HG02973 (cell line): ENCODE measurements around the gene SUSD3.

ENCODE experiments used
- ATAC-seq: cut with Tn5 transposase; IDR thresholded peaks from one replicate; pipeline ENCODE4 v1.9.1; 2021; ENCODE audit warnings: moderate library complexity; ENCODE audit not compliant: unreplicated experiment

SUSD3 gene

GRCh38 chr9:93051680-93052089 is 6.8 kb upstream of the SUSD3 start:
- no peak for ATAC-seq

DNA sequence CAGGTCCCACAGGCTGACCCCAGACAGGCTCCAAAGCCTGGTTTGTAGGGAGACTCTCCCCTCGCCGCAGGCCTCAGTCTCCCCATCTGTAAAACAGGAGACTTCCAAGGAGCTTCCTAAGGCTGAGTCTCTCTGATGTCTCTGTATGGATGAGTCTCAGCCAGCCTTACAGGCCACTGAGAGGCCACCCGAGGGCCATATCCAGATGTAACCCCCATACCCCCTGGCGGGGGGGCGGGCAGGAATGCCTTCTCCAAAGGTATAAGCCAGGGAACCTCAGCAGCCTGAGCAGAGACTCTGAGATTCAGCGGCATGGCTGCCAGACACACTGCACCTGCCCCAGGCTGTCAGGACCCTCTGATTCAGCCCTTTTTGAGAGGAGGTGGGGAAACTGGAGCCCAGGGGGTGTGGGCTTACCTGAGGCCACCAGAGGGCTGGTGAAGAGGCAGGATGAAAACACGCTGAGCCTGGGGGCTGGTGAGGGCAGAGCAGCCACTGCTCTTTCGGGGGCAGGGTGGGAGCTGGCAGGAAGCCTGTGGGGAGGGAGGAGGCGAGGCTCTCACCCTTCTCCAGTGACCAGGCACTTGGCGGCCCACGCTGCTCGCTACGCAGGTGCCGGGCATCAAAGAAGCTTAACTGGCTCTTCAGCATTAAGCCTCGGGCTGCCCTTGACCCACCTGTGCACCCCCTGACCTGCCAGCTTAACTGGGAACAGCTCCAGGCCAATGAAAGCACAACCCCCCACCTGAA is 5.5 kb upstream of the SUSD3 start:
- no peak for ATAC-seq

DNA sequence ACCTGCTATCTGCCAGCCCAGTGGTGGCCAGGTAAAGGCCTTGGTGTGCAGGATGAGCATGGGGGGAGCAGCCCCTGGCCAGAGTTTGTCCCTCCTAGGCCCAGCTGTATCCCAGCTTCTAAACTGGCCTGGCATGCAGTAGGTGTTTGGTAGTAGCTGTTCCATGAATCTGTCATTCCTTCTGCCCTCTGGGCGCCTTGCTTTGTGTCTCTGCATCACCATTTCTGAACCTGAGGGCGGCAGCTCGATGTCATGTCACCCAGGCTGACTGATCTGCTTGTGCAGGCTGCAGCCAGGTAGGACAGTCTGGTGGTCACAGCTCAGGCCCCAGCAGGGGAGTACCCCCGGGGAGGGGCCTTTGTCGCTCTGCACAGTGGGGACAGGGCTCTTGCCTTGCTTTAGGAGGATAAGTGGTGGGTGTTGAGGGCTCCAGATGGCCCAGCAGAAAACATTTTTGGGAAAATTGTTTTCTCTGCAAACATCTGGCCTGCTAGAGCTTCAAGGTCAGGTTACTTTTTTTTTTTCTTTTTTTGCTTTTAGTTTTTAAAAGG is 4.6 kb upstream of the SUSD3 start:
- ATAC-seq: no peak

DNA sequence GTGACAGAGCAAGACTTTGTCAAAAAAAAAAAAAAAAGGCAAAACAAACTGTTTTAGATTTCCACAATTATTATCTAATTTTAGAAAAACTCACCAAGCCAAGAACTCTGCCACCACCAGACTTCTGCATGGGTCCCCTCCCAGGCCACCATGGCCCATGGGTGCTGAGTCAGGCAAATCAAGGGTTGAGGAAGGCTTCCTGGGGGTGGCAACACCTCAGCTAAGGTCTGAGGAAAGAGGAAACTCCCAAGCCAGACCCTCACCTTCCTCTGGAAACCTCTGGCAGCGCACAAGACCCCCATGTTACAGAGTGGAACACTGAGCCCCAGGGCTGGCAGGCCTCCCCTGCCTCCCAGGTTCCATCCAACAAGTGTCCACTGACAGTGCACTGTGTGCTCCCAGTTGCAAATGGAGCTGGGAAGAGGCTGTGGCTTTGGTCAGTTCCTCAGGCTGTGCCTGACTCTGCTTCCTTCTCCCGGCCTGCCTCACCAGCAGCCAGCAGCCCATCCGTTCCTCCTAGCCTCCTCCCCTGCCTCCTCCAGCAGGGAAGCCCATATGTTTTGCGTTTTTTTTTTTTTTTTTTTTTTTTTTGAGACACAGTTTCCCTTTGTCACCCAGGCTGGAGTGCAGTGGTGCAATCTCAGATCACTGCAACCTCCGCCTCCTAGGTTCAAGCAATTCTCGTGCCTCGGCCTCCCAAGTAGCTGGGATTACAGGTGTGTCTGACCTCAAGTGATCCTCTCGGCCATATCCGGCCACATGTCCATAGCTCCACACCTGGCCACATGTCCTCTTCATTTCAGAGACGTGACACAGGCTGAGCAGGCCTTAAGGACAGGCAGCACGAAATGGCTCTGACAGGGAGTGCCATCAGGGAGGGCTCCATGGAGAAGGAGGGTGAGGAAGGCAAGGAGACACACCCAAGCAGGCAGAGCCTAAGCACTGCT is 3.5 kb upstream of the SUSD3 start:
- no peak for ATAC-seq

- no peak for ATAC-seq
These were observed 1.3 kb upstream of the SUSD3 start for GRCh38 chr9:93057042-93057702.

DNA sequence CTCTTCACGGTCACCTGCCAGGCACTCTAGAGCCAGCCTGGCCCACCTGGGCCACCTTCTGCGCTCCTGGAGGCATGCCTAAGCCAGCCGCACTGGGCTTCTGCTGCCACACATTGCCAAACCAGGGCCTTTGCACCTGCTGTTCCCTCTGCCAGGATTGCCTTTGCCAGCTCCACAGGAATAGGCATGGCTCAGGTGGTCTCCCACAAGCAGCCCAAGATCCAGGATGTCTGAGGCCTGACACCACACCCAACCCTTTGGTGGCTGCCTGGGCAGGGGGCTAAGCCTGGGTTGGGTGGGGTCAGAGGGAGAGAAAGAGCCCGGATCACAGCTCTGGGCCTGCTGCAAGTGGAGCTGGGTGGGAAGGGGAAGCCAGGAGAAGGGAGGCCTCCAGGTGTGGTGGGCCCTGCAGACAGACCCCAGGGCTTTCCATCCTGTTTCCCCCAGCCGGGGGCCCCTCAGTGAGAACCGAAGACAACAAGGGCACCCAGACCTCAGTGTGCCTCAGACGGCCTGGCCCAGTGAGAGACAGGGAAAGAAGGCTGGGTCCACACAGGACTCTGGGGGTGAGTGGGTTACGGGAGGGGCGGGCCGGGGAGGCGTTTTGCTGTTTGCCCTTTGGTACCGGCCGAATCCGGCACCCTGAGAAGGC is 672 bp upstream of the SUSD3 start:
- ATAC-seq: peak; percentile 17

- no peak for ATAC-seq
These were observed 662 bp downstream of the SUSD3 start for GRCh38 chr9:93059011-93059714.

- ATAC-seq: no peak
These were observed 1.4 kb downstream of the SUSD3 start for GRCh38 chr9:93059715-93060578.

DNA sequence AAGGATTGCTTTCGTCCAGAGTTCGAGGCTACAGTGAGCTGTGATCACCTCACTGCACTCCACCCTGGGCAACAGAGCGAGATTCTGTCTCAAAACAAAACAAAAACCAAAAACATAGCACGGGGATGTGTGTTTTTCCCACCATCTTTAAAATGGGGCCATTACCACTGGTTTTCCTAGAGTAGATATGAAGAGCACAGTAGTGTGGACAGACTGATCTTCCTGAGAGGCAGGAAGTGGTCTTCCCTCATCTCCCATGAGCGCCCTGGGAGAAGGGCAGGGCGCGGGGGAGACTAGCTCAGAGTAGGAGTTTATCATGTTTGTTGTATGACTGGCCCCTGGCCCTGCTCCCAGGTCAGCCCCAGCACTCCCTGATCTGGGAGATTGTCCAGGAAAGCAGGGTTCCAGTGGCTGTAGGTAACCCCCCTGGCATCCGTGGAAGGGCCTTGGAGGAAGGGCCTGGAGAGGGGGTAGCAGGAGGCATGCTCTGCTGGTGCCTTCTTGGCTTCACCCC is 2.3 kb downstream of the SUSD3 start:
- no peak for ATAC-seq

DNA sequence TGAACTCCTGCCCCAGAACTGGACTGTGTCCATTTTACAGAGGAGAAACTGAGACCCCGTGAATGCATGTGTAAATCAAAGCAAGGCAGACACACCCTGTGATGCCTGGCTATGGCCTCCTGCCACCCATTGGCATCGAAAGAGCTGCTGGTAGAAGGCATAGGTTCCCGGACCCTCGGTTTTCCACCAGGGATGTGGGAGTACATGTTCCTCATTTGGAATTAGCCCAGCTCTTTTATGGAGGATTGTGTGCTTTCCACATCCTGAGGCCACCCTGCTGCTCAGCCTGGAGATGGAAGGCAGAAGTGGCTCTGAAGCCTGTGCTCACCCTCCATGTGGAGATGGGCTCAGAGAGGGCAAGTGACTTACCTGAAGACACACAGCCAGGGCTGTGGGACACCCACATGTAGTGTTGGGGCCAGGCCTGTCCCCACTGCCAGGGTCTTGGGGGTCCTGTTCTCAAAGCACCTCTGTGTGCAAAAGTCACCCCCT is 2.8 kb downstream of the SUSD3 start:
- ATAC-seq: no peak

DNA sequence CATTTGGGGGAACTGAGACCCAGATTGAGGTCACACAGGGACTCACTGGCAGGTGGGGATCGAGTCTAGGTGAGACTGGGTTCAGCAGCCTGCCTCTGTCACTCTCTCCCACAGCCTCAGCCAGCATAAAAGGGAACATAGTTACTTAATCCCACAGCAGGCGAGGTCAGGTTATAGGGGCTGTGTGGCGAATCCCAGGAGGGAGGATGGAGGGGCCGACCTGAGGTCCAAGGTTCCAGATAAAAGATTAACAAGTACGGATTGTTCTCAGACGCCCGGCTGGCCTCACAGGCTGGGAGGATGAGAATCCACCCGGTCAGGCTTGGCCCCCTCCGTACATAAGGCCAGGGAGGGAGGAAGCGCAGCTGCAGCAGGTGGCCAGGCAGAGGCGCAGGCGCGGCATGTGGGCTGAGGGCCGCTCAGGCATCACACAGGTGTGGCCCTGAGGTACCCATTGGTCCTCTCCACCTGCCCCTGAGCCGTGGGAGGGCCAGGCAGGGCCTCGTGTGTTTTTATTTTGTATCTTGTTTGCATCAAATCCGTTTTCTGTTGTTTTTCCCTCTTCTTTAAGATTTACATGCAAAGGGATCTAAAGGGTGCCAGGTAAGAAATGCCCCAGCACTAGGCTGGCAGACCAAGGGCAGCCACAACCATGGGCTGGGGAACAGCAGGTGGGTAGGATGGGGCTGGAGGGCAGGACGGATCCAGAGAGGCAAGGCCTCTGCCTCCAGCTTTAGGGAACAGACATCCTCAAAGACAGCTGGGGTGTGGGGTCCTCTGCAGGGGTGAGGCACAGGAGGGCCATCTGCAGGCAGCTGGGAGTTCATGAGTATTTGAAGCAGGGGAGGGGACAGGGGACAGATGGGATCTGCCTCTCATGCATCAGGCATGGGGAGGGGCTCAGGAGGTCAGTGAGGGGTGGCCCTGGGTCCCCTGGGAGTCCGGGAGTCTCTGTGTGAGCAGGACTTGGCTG is 3.6 kb downstream of the SUSD3 start:
- no peak for ATAC-seq

DNA sequence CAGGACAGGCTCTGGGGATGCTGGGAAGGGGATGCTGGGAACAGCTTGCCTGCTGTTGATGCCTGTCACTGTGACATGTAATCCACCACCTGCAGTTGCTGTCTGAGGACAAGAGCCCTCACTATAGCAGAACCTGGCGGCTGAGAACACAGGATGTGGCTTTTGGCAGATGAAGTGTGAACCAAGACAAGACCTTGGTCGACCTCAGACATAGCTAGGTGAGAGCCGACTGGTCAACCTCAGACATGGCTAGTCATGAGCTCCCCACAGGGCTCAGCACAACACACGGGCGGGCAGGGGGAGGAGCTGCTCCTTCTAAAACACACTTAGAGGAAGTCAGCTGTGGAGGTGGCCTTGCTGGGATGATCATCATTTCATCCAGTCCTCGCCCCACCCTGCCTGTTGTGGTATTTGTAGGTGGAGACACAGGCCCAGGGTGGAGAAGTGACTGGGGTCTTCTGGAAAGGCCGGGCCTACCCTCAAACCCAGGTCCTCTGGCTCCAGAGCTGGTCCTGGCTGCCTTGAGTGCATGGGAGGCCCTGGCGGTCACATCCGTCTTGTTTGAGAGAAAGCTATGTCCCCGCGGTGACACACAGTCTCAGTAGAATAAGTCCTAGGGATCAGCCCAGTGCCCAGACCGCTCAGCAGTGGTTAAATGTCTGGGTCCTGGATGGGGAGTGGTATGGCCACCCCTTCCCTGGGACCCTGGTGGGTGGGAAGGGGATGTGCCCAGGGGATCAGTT is 6.1 kb downstream of the SUSD3 start:
- ATAC-seq: peak; percentile 82

DNA sequence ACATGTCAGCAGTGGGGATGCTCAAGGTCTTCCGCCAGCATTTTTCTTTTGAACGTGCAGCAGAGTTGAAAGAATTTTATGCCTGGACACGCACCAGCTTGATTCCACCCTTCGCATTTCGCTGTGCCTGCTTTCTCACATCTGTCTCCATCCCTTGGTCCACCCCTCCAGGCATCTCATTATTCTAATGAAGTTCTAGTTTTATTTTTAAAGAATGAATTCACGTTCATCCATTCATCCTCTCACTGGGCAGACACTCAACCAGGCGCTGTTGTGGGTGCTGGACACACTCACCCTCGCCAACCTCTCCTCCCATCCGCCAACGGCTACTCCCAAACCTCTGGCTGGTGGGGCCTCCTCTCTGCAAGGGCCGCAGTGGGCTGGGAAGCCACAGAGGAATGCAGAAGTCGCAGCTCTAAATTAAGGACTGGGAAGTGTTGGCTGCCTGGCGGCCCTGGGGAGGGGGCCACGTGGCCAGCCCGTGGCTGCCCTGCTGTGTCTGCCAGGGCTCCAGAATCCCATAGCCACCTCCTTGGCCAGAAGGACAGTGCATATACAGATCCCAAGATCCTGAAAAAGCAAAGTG is 6.7 kb downstream of the SUSD3 start:
- ATAC-seq: no peak

DNA sequence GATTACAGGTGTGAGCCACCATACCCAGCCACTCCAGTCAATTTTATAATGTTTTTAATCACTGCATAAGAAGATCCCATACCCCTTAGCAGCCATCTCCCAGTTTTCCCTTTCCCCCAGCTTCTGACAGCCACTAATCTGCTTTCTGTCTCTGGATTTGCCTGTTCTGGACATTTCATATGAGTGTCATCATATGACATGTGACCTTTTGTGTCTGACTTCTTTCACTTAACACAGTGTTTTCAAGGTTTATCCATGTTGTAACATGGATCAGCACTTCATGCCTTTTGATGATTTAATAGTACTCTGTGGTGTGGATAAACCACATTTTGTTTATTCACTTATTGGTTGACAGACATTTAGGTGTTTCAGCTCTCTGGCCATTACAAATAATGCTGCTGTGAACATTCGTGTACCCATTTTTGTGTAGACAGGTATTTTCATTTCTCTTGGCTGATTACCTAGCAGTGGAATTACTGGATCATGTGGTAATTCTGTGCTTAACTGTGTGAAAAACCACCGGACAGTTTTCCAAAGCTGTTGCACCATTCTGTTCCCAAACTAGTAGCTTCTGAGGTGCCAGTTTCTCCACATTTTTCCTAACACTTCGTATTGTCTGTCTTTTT is 8.6 kb downstream of the SUSD3 start:
- no peak for ATAC-seq

DNA sequence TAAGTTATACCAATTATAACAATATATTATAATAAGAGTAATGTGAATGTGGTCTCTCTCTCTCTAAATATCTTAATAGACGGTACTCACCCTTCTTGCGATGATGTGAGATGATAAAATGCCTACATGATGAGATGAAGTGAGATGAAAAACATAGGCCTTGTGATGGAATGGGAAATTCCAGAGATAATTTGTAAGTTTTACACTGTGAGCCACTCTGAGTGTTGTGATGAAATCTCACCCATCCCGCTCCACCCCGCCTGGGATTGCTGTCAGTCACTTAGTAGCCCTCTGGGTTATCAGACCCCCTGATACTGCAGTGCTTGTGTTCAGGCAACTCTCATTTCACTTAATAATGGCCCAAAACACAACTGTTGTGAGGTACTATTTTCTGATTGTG is 10.5 kb downstream of the SUSD3 start:
- ATAC-seq: no peak

DNA sequence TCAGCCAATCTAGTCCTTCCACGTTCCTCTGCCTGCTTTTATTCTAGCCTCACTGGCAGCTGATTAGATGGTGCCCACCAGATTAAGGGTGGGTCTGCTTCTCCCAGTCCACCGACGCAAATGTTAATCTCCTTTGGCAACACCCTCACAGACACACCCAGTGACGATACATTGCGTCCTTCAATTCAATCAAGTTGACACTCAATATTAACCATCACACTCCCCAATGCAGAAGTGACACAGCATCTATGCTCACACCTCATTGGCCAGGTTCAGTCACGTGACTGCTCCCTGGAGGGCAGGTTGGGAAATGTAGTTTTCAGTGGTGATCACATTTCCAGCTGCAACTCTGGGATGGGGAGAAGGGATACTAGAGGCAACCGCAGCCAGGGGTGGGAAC is 13.0 kb downstream of the SUSD3 start:
- ATAC-seq: no peak
